ENCODE measurements around the gene MAP2K3.

- TF ChIP-seq EP300 (IDR thresholded peaks at IDR 0.05) (no peak), CHD2 (IDR thresholded peaks at IDR 0.05; ENCODE audit: low read length, partially characterized antibody) (no peak), MAZ (IDR thresholded peaks at IDR 0.05; ENCODE audit: borderline replicate concordance, low read depth, low read length) (no peak), RAD21 (conservative IDR thresholded peaks at IDR 0.05 in 1 of 2, IDR thresholded peaks at IDR 0.05 in 1 of 2) (no peak), CTCF (IDR thresholded peaks at IDR 0.05) (no peak), RFX5 (IDR thresholded peaks at IDR 0.05) (no peak), POLR2A (IDR thresholded peaks at IDR 0.05; ENCODE audit: low read length) (no peak), NR3C1 (IDR thresholded peaks at IDR 0.05) (no peak)
These were observed 9.3 kb downstream of the MAP2K3 start for GRCh38 chr17:21293831-21294210.
